H1 (cell line): ENCODE measurements around the gene VSTM4. TPM values are rescaled to one million over a fixed set of nuclear protein-coding genes. Genes with fewer than 3 reads are reported as not detected.

Source experiments
- CTCF ChIA-PET: fragments of 300-600 bp; sonication (Branson Sonifier 250); formaldehyde crosslinking; loops from one replicate; lab custom pipeline; 2021; ENCODE audit not compliant: partially characterized antibody; lab: Charles Lee
- POLR2A ChIA-PET: fragments of 300-600 bp; sonication (Branson Sonifier 250); formaldehyde crosslinking; loops from one replicate; lab custom pipeline; 2021; ENCODE audit warnings: inconsistent platforms; ENCODE audit not compliant: partially characterized antibody; lab: Charles Lee
- DNase-seq, 2 experiments: peaks; one replicate each; pipeline versions ENCODE4 v3.0.0 to v3.0.0-alpha.2; 2010 to 2022; ENCODE audit warnings: low spot score in 2 of 2, low read depth in 1 of 2, mixed read lengths in 1 of 2
- FAIRE-seq: peaks from 2 replicates; lab custom pipeline; 2011; peaks lifted over from hg19 to GRCh38; lab: Jason Lieb, UNC
- H2AFZ ChIP-seq: 2 replicates; pipeline ENCODE4 v1.8.1; 2012; ENCODE audit warnings: low read length, inconsistent platforms
- H2AK5ac ChIP-seq: 2 replicates; pipeline ENCODE4 v1.6.1; 2013; ENCODE audit warnings: low read depth, low read length
- H2BK120ac ChIP-seq: replicated peaks from 2 replicates; pipeline ENCODE3; 2013; ENCODE audit warnings: low read depth, low read length, inconsistent platforms
- H2BK12ac ChIP-seq: 2 replicates; pipeline ENCODE4 v1.6.1; 2013; ENCODE audit warnings: low read depth, low read length
- H2BK15ac ChIP-seq: 2 replicates; pipeline ENCODE4 v1.6.1; 2013; ENCODE audit warnings: low read length
- H2BK20ac ChIP-seq: 2 replicates; pipeline ENCODE4 v1.6.1; 2013; ENCODE audit warnings: low read length
- H2BK5ac ChIP-seq: 2 replicates; pipeline ENCODE4 v1.6.1; 2013; ENCODE audit warnings: low read depth, low read length
- H3K14ac ChIP-seq: 2 replicates; pipeline ENCODE4 v1.6.1; 2013; ENCODE audit warnings: inconsistent platforms; ENCODE audit not compliant: insufficient read length
- H3K18ac ChIP-seq: 2 replicates; pipeline ENCODE4 v1.6.1; 2013; ENCODE audit warnings: low read length; ENCODE audit errors: extremely low read depth
- H3K23ac ChIP-seq: 2 replicates; pipeline ENCODE4 v1.6.1; 2013; ENCODE audit warnings: inconsistent platforms; ENCODE audit not compliant: insufficient read length
- H3K23me2 ChIP-seq: 2 replicates; pipeline ENCODE4 v1.6.1; 2013; ENCODE audit warnings: low read depth, low read length
- H3K27ac ChIP-seq: 2 replicates; pipeline ENCODE4 v1.6.1; 2011; ENCODE audit warnings: low read depth, low read length, inconsistent platforms
- H3K27me3 ChIP-seq, 4 experiments: replicated peaks in 1 of 4; 1 replicate in 1 of 4; 2 replicates in 3 of 4; pipeline versions ENCODE4 v1.6.1 to v1.8.1; 2011 to 2013; ENCODE audit warnings: low read length in 3 of 4, mild to moderate bottlenecking in 3 of 4, inconsistent platforms in 2 of 4, mixed read lengths in 2 of 4, moderate library complexity in 1 of 4; ENCODE audit not compliant: control insufficient read depth in 3 of 4, insufficient read depth in 3 of 4; ENCODE audit errors: extremely low read depth in 1 of 4
- H3K36me3 ChIP-seq, 4 experiments: 2 replicates each; pipeline versions ENCODE4 v1.6.1 to v1.8.1; 2011 to 2013; ENCODE audit warnings: mild to moderate bottlenecking in 4 of 4, low read length in 3 of 4, moderate library complexity in 2 of 4, control low read depth in 1 of 4, inconsistent platforms in 1 of 4; ENCODE audit not compliant: insufficient read depth in 4 of 4, control insufficient read depth in 2 of 4
- H3K4ac ChIP-seq: replicated peaks from 2 replicates; pipeline ENCODE3; 2013; ENCODE audit warnings: low read length, low read depth, mixed read lengths, inconsistent platforms; ENCODE audit not compliant: insufficient read length
- H3K4me1 ChIP-seq, 4 experiments: replicated peaks in 1 of 4; 1 replicate in 1 of 4; 2 replicates in 3 of 4; pipeline versions ENCODE4 v1.6.1 to v1.8.1; 2011 to 2013; ENCODE audit warnings: low read length in 3 of 4, inconsistent platforms in 2 of 4, mixed read lengths in 1 of 4; ENCODE audit not compliant: insufficient read depth in 4 of 4, control insufficient read depth in 3 of 4
- H3K4me2 ChIP-seq, 2 experiments: 2 replicates each; pipeline versions ENCODE4 v1.6.1 to v1.8.1; 2011 to 2013; ENCODE audit warnings: low read depth in 2 of 2, low read length in 2 of 2, control low read depth in 1 of 2, inconsistent platforms in 1 of 2, mild to moderate bottlenecking in 1 of 2; ENCODE audit not compliant: insufficient read depth in 1 of 2
- H3K4me3 ChIP-seq, 4 experiments: fragments of 200-600, 300-600 bp in 1 of 4; sonication (generic), shearing (Covaris generic), sonication (Bioruptor Twin) in 1 of 4; 2 replicates each; pipeline versions ENCODE4 v1.5.1 to v1.8.1; 2011 to 2016; ENCODE audit warnings: low read length in 4 of 4, low read depth in 3 of 4, control low read depth in 2 of 4, inconsistent platforms in 2 of 4, mild to moderate bottlenecking in 2 of 4, mixed read lengths in 1 of 4, moderate library complexity in 1 of 4; ENCODE audit not compliant: insufficient read depth in 2 of 4; ENCODE audit errors: extremely low read depth in 1 of 4
- H3K56ac ChIP-seq: replicated peaks from 2 replicates; pipeline ENCODE3; 2013; ENCODE audit warnings: low read depth, mild to moderate bottlenecking, mixed read lengths, low read length, inconsistent platforms; ENCODE audit not compliant: insufficient read length
- H3K79me1 ChIP-seq: 2 replicates; pipeline ENCODE4 v1.6.1; 2013; ENCODE audit warnings: low read depth, low read length, control low read depth
- H3K79me2 ChIP-seq, 2 experiments: 2 replicates each; pipeline versions ENCODE4 v1.6.1 to v1.8.1; 2012 to 2013; ENCODE audit warnings: low read length in 2 of 2, mild to moderate bottlenecking in 2 of 2, inconsistent platforms in 1 of 2; ENCODE audit not compliant: insufficient read depth in 2 of 2, control insufficient read depth in 1 of 2
- H3K9ac ChIP-seq, 4 experiments: replicated peaks in 1 of 4; 1 replicate in 1 of 4; 2 replicates in 3 of 4; pipeline versions ENCODE4 v1.6.1 to v1.8.1; 2011 to 2013; ENCODE audit warnings: low read depth in 3 of 4, low read length in 3 of 4, control low read depth in 2 of 4, mild to moderate bottlenecking in 2 of 4, moderate library complexity in 2 of 4, inconsistent platforms in 1 of 4; ENCODE audit errors: extremely low read depth in 1 of 4
- H3K9me3 ChIP-seq, 2 experiments: 2 replicates each; pipeline versions ENCODE4 v1.6.1 to v1.8.1; 2012 to 2013; ENCODE audit warnings: mild to moderate bottlenecking in 2 of 2, moderate library complexity in 2 of 2, control low read depth in 1 of 2, inconsistent platforms in 1 of 2, low read depth in 1 of 2, low read length in 1 of 2, mixed read lengths in 1 of 2; ENCODE audit not compliant: insufficient read depth in 2 of 2
- H4K20me1 ChIP-seq, 2 experiments: replicated peaks in 1 of 2; 2 replicates each; pipeline versions ENCODE3 to v1.8.1; 2011 to 2013; ENCODE audit warnings: inconsistent platforms in 2 of 2, low read length in 2 of 2, mild to moderate bottlenecking in 1 of 2; ENCODE audit not compliant: insufficient read depth in 2 of 2, control insufficient read depth in 1 of 2
- H4K5ac ChIP-seq: 2 replicates; pipeline ENCODE4 v1.6.1; 2013; ENCODE audit warnings: low read length, low read depth, mixed read lengths, inconsistent platforms; ENCODE audit not compliant: insufficient read length
- H4K8ac ChIP-seq: 2 replicates; pipeline ENCODE4 v1.8.0; 2013; ENCODE audit warnings: mild to moderate bottlenecking, moderate library complexity, low read length, inconsistent platforms; ENCODE audit not compliant: insufficient read depth; ENCODE audit errors: extremely low read depth
- H4K91ac ChIP-seq: replicated peaks from 2 replicates; pipeline ENCODE3; 2013; ENCODE audit warnings: low read length, mixed read lengths, inconsistent platforms; ENCODE audit not compliant: insufficient read length
- CBX5 ChIP-seq: fragments of 300-800, 300-1000 bp; sonication (generic); IDR thresholded peaks from 2 replicates; pipeline ENCODE4 v1.7.1; 2016; ENCODE audit warnings: antibody characterized with exemption, low read length, low read depth
- WGBS, 2 experiments: shearing (Covaris generic) in 1 of 2; methylation state at CpG; one replicate each; pipeline versions ENCODE4 v1.1.6 to v1.1.7; 2013 to 2015; ENCODE audit warnings: low lambda C conversion rate in 2 of 2, mixed read lengths in 2 of 2, inconsistent platforms in 1 of 2, low coverage in 1 of 2, missing lambda C conversion rate in 1 of 2; ENCODE audit not compliant: insufficient replicate concordance in 2 of 2, insufficient coverage in 1 of 2, insufficient read length in 1 of 2; ENCODE audit errors: extremely low coverage in 1 of 2, missing lambda C conversion rate in 1 of 2; 5-methylcytosine and 5-hydroxymethylcytosine counted together
- polyA plus RNA-seq, 7 experiments: library from polyadenylated mRNA; depleted of rRNA in 3 of 7; stranded (reverse) in 5 of 7; unstranded in 2 of 7; fragments of >200 nt in 5 of 7; fragments of 200-250 nt in 2 of 7; gene quantifications; 1 replicate in 5 of 7; 2 replicates in 1 of 7; 4 replicates in 1 of 7; pipeline versions ENCODE4 v1.2.1 to v1.2.3, GENCODE V29; 2011 to 2013; ENCODE audit warnings: missing spikeins in 2 of 7, mixed read lengths in 2 of 7
- total RNA-seq: library from RNA; stranded (reverse); fragmentation: NEBNext Ultra II Directional; extraction: Animal tissue kit (Norgen Biotek cat#: 25700); gene quantifications from 2 replicates; pipeline ENCODE4 v1.2.1, GENCODE V29; 2021

The VSTM4 gene
- total and polyA plus RNA-seq, 2 of the 8 experiments (the other 6 are each of a cell fraction or from before 2014, with no cell fraction given) = 0.48 to 0.73 TPM

DNA sequence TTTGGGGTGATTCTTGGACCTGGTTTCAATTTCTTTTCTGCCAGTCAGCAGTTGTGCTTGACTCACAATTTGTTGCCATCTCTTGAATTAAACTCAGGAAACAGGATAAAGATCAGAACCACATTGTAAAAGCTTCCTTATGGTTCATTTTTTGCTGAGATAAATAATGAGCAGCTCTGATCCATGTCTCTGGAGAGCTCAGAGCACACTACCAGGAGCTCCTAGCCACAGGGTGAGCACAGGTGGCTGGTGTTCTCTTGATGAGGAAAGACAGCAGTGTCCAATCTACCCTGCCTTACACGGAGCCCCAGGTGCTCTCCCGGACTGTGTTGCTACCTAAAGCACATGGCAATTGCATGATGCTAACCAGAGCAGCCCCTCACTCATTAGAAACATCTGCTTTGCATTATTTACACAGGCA lies 35.7 kb upstream of the VSTM4 start:
- H2BK12ac ChIP-seq = no peak overlapping the region
- H3K14ac ChIP-seq = no peak overlapping the region
- FAIRE-seq (no peak), DNase-seq (no peak)
- no peak overlapping the region for H2BK5ac ChIP-seq
- no peak overlapping the region for H2BK20ac ChIP-seq
- H2AFZ ChIP-seq = no peak overlapping the region
- no peaks in the 10 kb centered on the region for H4K20me1 ChIP-seq
- no peak overlapping the region for H3K18ac ChIP-seq
- no peak for TF ChIP-seq CBX5
- H4K91ac ChIP-seq = no peak overlapping the region
- no peak overlapping the region for H3K4me2 ChIP-seq
- no peaks in the 10 kb centered on the region for H3K27me3 ChIP-seq
- no peaks in the 10 kb centered on the region for H3K79me1 ChIP-seq
- H3K27ac ChIP-seq = no peak overlapping the region
- H3K56ac ChIP-seq = no peak overlapping the region
- WGBS, 2 experiments = 86% methylated on average over 2 of the region's 2 CpGs; no CpG with 5 or more reads in 1 of the 2 experiments
- ChIA-PET CTCF (interaction anchor here (0.7 to 1.1 kb wide), 3 partner anchors 11 to 362 kb away, joined by 3 to 4 read pairs (median 3); no protein-coding TSS in a partner anchor), POLR2A (no interaction called here)
- H3K36me3 ChIP-seq = no peaks in the 10 kb centered on the region
- H2AK5ac ChIP-seq = no peak overlapping the region
- no peaks in the 10 kb centered on the region for H3K4me1 ChIP-seq
- H3K23me2 ChIP-seq = no peaks in the 10 kb centered on the region
- H3K79me2 ChIP-seq = no peaks in the 10 kb centered on the region
- H2BK120ac ChIP-seq = no peak overlapping the region
- no peak overlapping the region for H3K9ac ChIP-seq
- H4K8ac ChIP-seq = no peak overlapping the region
- no peak overlapping the region for H4K5ac ChIP-seq
- no peak overlapping the region for H3K4me3 ChIP-seq
- no peak overlapping the region for H2BK15ac ChIP-seq
- H3K23ac ChIP-seq = no peak overlapping the region
- peaks cover 0 to 4% of the 10 kb centered on the region in 2 experiments; a peak in 1 of 4 replicates for H3K9me3 ChIP-seq
- H3K4ac ChIP-seq = no peak overlapping the region
